GM19025 (cell line): ENCODE data around the gene CSMD2.
"Not testable (repeated sequence)": the region's sequence is repeated elsewhere in the genome, so short reads cannot be mapped to it uniquely, and the experiment has no call there.

Source experiments
- ATAC-seq: cut with Tn5 transposase; IDR thresholded peaks from one replicate; pipeline ENCODE4 v1.9.1; 2021; ENCODE audit warnings: mild to moderate bottlenecking, low read depth, moderate library complexity; ENCODE audit not compliant: unreplicated experiment

Gene CSMD2

DNA sequence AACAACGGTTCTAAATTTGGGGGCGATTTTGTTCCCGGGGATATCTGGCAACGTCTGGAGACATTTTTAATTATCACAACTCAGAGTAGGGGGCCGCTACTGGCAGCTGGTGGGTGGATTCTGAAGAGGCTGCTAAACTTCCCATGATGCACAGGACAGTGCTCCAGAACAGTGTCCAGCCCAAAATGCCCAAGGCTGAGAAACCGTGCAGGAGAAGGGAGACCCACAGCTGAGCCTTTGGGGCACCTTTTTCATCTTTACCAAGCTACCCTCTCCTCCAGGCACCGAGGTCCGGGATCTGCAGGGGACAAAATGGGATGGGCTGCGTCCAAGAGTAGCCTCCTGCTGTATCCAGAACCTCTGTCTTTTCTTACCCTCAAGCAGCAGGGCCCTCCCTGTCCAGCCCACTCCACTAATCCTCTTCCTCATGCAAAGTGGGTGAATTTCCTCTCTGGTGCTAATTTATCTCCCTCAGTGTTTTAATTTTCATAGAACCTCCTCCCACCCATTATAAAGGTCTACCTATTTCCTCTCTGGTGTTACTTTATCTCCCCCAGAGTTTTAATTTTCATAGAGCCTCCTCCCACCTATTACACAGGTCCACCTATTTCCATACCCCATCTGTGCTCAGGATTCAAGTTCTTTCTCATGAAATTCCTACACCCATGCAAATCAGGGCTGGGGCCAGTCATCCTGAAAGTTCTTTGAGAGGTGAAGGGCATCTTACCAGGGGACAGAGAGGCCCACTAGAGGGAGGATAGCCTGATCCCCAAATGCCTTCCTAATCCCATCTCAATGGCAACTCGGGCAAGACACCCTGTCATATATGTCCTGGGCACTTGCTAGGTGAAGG, 42.7 kb downstream of the CSMD2 start:
- no peak for ATAC-seq

DNA sequence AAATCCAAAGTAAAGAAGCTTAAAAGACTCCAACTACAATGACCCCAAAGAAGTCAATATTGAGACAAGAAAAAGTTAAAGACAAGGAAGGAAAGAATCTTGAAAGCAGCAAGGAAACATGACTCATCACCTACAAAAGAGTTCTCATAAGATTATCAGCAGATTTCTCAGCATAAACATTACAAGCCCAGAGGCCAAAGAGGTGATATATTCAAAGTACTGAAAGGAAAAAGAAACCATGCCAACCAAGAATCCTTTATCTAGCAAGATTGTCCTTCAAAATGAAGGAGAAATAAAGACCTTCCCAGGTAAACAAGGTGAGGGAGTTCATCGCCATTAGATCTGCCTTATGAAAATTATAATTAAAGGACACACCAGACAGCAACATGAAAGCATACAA, 49.8 kb downstream of the CSMD2 start:
- no peak for ATAC-seq

DNA sequence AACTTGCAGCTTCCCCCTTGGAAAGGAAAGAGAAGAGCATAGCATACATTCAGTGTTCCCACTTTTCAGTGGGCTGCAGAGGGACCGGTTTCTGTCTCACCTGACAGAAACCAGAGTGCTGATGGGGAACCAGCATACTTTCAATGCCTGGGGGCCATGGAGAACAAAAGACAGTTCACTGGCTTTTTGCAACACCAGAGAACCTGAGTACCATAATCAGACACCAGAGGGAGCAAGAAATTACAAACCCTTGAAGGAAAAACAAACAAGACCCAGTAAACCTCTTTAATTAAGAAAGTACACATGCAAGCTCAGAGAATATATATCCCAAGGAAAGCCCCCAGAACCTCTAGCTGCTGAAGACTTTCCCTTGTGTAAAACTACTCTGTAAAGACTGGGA, 51.1 kb downstream of the CSMD2 start:
- no peak for ATAC-seq

DNA sequence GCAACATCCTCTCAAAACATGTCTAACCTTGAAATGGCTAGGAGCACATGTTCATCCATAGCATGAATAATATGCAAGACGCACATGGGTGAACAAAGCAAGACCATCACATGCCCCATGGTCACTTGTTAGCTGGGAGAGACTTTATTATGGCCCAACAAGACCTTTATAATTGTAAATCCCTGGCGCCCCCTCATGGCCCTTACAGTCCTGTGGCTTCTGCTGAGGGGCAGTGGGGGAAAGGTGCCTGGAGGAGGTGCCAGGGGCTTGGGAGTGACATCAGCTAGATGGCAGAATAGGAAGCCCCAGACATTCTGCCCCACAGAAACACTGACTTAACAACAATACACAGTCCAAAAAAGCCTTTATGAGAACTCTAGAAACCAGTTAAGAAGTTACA, 51.7 kb downstream of the CSMD2 start:
- no peak for ATAC-seq

DNA sequence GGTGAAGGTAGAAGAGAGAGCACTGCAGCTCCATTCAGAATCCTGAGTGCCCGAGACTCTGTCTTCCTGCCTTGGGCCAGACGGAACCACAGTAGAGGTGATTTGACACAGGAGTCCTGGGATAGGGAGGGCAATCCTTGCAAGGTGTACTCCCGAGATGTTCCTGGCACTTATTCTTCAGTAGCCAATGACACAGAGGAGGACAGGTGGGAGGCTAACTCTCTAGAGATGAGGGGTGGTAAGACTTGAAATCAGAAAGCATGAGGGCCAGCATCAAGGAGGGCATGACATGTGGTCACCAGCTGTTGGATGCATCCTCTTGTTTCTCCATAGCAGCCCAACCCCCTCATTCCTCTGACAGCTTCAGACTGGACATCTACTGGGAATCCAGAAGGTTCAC, 56.3 kb downstream of the CSMD2 start:
- no peak for ATAC-seq

DNA sequence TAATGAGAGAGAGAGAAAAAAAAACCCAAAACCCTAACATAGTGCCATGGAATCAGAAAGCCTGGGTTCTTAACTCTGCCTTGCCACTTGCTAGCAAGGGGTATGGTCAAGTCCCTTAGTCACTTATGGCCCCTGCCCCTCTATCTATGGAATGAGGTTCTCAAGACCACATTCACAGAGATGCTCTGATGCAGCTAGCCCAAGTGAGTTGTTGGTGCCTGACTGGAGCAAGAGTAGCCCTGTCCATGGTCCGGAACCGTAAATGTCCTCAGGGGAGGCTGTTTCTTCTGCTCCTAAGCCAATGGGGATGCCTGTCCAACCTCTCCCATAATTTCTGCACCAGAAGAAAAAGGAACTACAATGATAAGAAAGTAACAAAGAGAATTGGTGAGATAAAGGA, 56.8 kb downstream of the CSMD2 start:
- no peak for ATAC-seq

DNA sequence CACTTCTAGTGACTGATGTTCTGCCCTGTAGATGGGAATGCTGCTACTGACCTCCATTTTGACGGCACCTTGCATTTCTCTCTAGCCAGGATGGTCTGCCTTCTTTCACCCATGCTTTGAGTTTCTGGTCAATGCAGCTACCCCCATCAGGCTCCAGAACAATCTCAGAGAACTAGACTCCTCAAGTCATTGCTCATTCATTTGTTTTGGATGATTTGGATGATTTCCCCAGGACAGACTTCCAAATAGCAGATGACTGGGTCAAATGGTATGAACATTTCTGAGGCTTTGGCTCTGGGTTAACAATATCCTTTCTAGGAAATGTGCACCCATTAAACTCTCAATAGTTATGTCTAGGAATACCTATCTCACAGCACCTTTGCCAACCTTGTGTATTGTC, 63.9 kb downstream of the CSMD2 start:
- ATAC-seq = no peak

DNA sequence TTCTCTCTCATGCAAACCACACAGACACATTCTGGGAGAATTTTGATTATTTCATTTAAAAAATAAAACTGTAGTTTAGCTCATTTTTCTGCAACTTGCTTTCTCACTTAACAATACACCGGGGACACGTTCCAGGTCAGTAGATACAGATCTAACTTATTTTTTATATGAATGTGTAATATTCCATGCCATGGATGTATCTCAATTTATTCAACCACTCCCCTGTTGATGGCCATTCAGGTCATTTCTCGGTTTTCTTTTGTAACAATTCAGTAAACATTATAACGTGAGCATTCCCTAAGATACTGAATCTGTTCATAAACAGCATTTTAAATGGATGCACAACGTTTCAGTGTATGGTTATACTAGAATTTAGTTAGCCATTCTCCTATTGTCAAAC, 64.7 kb downstream of the CSMD2 start:
- ATAC-seq = no peak

DNA sequence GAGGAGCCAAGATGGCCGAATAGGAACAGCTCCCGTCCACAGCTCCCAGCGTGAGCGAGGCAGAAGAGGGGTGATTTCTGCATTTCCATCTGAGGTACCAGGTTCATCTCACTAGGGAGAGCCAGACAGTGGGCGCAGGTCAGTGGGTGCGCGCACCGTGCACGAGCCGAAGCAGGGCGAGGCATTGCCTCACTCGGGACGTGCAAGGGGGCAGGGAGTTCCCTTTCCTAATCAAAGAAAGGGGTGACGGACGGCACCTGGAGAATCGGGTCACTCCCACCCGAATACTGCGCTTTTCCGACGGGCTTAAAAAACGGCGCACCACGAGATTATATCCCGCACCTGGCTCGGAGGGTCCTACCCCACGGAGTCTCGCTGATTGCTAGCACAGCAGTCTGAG, 72.6 kb downstream of the CSMD2 start:
- ATAC-seq = not testable (repeated sequence)

DNA sequence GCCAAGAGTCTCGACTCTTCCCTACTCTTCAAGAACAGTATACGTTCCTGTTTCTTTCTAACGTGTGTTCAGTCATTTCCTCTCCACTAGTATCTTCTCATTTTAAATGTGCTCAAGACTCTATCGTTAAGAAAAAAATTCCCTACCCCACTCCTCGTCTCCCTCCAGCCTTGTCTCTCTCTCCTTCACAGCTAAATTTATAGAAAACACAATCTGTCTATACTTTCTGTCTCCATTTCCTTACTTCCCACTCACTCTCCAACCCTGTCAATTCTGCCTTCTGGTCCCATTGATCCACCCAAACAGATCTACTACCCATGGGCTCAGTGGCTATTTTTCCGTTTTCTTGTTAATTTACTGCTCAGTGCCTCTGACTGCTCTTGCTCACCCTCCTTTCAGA, 75.3 kb downstream of the CSMD2 start:
- ATAC-seq = no peak

DNA sequence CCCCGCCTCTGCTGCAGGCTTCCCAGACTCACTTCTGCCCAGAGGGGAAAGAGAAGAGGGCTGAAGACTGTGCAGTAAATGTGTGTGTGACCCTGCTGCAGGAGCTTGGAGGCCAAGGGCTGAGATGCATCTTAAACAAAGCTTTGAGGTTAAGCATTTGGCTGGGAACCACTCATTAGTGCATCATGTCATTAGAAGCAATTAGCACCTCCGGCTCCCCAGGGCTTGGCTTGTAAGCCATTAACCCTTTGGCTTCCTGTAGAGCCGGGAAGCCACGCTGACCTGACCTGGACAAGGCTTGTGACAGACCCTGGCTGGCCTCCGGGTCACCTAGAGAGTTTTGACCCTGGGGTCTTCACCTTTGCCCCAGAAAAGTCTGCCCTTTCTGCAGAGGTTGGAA, 77.0 kb downstream of the CSMD2 start:
- ATAC-seq = no peak

DNA sequence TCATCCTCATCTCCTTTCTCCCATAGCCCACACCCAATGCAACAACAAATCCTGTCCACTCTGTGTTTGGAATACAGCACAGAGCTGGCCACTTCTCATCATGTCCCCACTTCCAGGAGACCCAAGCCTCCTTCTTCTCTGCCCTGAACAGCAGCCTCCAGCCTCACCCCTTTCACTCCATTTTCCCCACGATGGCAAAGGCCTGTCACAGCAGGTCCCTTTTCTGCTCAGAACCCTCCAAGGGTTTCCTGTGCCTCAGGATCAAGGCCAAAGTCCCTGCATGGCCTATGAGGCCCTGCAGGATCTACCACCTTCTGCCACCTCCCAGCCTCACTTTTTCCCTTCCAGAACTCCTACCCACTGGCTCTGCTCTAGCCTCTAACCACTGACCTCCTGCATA, 78.5 kb downstream of the CSMD2 start:
- no peak for ATAC-seq

DNA sequence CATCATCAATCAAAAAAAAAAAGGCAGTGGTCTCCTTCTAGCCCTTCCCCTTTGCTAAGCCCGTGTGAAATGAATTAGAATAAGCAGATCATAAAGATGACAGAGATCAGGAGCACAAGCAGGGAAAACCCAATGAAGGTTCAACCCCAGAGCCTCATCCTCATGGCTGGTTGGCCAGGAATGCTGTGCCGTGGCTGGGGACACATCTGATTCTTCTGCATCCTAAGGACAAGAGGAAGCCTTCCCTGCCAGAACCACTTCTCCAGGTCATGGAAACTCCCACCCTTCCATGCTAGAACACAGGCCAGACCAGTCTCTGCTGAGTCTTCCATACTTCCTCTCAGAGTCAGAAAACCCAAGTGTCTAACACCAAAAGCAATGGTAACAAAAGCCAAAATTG, 81.1 kb downstream of the CSMD2 start:
- no peak for ATAC-seq

DNA sequence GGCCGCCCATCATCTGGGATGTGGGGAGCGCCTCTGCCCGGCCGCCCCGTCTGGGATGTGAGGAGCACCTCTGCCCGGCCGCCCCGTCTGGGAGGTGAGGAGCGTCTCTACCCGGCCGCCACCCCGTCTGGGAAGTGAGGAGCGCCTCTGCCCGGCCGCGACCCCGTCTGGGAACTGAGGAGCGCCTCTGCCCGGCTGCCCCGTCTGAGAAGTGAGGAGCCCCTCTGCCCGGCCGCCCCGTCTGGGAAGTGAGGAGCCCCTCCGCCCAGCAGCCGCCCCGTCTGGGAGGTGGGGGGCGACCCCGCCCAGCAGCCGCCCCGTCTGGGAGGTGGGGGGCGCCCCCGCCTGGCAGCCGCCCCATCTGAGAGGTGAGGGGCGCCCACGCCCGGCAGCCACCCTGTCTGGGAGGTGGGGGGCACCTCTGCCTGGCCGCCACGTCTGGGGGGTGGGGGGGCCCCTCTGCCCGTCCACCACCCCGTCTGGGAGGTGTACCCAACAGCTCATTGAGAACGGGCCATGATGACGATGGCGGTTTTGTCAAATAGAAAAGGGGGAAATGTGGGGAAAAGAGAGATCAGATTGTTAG, 82.9 kb downstream of the CSMD2 start:
- not testable (repeated sequence) for ATAC-seq

DNA sequence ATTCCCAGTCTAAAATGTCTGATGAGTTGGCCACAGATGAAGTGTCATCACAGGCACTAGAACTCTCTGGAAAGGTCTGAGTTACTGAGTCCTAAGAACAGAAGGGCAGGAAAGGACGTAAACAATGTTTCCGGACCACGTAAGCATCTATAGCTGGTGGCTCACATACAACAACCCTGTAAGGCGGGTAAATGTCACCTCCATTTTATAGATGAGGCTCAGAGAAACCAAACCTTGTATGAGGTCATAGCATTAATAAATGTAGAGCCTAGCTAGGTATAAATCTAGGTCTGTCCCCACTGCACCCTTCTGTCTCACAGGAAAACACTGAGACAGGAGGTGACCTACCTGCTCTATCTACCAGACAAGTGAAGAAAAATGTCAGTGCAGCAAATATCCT, 86.6 kb downstream of the CSMD2 start:
- no peak for ATAC-seq

DNA sequence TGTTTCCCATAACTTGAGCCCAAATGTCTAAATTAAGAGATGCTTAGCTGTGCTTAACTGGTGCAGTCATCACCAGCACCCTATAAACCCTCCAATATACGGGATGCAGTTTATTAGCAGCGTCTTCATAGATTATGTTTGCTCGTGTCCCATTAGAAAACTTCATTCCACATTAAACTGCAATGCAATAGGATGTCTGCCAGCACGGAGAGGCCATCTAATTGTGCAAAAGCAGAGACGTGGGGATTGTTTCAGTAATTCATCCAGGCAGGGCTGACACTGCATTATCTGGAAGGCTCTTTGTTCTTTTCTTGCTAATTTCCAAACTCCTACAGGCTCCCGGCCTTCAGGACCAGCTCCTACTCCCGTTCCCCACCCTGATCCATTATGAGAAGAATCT, 89.5 kb downstream of the CSMD2 start:
- ATAC-seq = no peak

DNA sequence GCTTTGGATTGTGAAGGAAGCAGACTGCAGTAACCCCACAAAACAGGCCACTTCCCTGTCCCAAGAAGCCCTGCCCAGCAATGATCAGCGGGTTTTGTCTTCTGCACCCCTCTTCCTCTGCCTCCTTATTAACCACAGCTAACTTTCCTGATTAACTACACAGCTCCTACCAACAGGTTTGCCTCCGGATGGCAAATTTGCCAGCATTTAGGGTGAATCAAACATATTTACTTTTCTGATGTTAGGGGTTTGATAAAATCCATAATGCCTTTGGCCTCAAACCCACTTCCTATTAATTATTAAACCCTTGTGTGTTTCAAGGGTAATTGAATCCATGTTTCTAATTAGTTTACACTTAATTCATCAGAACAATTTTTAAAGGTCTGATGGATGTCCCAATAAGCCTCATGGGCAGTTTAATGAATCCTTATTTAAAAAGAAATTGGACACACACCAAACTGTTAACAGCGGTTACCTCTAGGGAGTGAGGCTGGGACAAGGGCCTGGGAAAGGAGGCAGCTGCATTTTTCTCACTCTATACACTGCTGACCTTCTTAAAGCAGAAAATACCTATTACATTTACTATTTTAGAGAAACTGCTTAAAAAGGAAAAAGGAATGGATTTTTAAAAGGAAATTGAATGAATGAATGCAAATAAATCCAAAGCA, 91.9 kb downstream of the CSMD2 start:
- no peak for ATAC-seq

DNA sequence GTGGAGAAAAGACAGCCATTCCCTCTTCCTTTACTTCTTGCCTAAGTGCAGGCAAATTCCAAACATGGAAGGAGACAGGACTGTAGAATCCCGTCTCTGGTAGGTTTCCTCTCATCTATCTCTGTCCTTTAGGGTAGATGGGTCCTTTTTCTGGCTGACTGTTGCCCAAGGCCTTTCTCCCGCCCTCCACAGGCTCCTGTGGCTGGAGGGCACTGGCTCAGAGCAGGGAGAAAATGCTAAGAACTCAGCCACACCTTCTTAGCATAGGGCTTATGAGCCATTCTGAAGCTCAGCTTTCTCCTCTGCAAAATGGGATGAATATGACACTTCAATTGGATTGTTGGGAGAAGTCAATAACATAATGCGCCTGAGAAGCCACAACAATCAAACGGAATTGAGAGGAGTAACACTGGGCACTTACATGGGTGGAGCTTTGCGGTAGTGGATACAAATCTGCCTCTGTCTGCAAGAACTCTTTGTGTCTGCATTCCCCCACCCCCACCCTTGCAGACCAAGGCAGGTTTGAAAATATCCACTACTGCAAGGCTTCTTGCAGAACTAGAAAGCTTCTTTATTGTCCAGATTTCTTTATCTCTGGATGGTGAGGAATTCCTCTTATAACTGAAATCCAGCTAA, 94.7 kb downstream of the CSMD2 start:
- no peak for ATAC-seq

DNA sequence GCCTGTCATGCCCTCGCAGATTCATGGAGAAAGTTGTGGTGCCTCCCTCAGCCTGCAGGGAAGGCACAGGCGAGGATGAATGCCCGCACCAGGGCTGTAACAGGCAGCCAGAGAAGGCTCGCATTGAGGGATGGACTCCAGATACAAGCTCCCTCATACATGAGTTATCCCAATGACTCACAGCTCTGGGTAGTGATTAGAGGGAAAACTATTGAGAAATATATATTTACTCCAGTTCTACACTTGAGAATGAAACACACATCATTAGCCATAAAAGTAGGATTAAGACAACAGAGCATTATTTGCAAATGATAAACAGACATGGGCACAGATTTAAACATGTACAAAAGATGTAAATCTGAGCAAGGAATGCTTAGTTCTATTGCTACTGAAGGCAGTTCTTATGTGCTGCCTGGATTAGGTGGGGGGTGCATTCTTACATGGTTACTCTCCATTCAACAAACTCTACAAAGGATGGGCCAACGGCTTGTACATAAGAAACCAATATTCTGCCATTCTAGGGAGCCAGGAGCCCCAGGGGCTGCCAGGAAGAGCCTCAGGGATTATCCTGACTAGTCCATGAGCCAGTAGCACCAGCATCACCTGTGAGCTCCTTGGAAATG, 97.9 kb downstream of the CSMD2 start:
- no peak for ATAC-seq

DNA sequence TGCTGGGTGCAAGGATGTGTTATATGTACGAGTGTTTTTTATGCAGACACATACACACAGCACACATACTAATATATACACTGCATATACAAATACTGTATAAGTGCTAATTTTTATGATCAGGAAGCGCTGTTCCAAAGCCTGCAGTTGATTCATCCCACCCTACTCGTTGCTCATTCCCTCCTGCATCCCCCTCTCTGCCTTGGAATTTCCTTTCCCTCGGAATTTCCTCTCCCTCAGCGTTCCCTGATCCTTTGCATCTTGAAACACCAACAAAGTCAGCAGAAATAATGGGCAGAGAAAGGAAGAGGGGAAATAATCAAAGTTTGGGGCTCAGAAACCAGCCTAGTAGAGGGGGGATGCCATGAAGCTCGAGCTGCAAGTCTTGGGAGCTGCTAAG, 98.9 kb downstream of the CSMD2 start:
- ATAC-seq = no peak

DNA sequence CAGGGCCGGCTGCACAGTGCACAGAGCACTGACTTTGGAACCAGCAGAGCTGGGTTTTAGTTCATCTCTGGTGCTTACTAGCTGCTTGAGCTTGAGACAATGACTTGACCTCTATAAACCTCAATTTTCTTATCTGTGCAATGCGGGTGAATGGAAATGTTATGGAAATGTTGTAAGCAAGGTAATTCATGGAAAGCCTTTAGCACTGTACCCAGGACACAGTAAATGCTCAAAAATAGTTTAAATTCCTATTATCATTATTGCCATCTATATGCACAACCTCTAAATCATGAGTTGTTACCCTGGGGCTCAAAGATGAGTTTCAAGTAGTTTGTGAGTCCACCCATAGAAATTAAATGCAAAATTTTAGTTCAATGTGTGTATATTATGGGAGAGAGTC, 99.5 kb downstream of the CSMD2 start:
- ATAC-seq = no peak
